GM12873 (cell line): ENCODE results near the gene SLC22A16.
A peak's percentile ranks its signal among the peaks of the same experiment; 100 is the strongest.

Experiments
- CTCF ChIP-seq: IDR thresholded peaks from 2 replicates; pipeline ENCODE4 v1.5.1; 2012; ENCODE audit warnings: low read depth, mild to moderate bottlenecking, moderate library complexity, low read length, control low read depth; ENCODE audit not compliant: insufficient read depth; ENCODE audit errors: missing control alignments

The SLC22A16 gene

GRCh38 chr6:110472739-110473138 is 3.7 kb downstream of the SLC22A16 start:
- no peak for TF ChIP-seq CTCF

- no peak for TF ChIP-seq CTCF
These were observed 4.6 kb downstream of the SLC22A16 start for GRCh38 chr6:110471726-110472365.

- TF ChIP-seq CTCF = peak; percentile 12
These were observed 7.7 kb downstream of the SLC22A16 start for GRCh38 chr6:110468731-110469130.

GRCh38 chr6:110467566-110468140 is 8.8 kb downstream of the SLC22A16 start:
- no peak for TF ChIP-seq CTCF

- no peak for TF ChIP-seq CTCF
These were observed 13.4 kb downstream of the SLC22A16 start for GRCh38 chr6:110462884-110463481.

- TF ChIP-seq CTCF = no peak
These were observed 15.0 kb downstream of the SLC22A16 start for GRCh38 chr6:110461376-110461775.

- no peak for TF ChIP-seq CTCF
These were observed 17.3 kb downstream of the SLC22A16 start for GRCh38 chr6:110459137-110459536.
